Measurements from ENCODE around the gene CHSY3.

DNA sequence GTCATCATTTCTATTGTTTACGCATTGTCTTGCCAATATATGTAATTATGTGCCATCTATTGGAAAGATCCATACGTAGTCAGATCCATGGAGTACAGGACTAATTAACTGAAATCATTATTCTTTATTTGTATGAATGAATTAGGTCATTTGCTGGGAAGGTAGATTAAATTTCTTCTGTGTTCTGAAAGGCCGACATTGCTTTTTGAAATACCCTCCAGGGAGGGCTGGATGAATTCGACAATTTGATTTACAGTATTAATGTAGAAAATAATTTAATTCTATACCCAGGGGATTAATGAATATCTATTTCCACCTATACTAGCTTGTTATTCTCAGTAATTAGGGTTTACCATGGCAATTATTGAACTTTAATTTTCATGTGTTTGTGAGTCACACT, 117.6 kb downstream of the CHSY3 start:
- TF ChIP-seq, protein P1, sequence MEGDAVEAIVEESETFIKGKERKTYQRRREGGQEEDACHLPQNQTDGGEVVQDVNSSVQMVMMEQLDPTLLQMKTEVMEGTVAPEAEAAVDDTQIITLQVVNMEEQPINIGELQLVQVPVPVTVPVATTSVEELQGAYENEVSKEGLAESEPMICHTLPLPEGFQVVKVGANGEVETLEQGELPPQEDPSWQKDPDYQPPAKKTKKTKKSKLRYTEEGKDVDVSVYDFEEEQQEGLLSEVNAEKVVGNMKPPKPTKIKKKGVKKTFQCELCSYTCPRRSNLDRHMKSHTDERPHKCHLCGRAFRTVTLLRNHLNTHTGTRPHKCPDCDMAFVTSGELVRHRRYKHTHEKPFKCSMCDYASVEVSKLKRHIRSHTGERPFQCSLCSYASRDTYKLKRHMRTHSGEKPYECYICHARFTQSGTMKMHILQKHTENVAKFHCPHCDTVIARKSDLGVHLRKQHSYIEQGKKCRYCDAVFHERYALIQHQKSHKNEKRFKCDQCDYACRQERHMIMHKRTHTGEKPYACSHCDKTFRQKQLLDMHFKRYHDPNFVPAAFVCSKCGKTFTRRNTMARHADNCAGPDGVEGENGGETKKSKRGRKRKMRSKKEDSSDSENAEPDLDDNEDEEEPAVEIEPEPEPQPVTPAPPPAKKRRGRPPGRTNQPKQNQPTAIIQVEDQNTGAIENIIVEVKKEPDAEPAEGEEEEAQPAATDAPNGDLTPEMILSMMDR (IDR thresholded peaks at IDR 0.05; ENCODE audit: low read depth, low read length, missing input control) = no peak
- TF ChIP-seq FOXA1 (IDR thresholded peaks at IDR 0.05) = no peak
- TF ChIP-seq JUND (IDR thresholded peaks at IDR 0.05) = no peak
- no peak for TF ChIP-seq TAF1 (conservative IDR thresholded peaks at IDR 0.05)
- TF ChIP-seq, protein P2, sequence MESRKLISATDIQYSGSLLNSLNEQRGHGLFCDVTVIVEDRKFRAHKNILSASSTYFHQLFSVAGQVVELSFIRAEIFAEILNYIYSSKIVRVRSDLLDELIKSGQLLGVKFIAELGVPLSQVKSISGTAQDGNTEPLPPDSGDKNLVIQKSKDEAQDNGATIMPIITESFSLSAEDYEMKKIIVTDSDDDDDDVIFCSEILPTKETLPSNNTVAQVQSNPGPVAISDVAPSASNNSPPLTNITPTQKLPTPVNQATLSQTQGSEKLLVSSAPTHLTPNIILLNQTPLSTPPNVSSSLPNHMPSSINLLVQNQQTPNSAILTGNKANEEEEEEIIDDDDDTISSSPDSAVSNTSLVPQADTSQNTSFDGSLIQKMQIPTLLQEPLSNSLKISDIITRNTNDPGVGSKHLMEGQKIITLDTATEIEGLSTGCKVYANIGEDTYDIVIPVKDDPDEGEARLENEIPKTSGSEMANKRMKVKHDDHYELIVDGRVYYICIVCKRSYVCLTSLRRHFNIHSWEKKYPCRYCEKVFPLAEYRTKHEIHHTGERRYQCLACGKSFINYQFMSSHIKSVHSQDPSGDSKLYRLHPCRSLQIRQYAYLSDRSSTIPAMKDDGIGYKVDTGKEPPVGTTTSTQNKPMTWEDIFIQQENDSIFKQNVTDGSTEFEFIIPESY (IDR thresholded peaks at IDR 0.05) = no peak
- TF ChIP-seq, protein P3, sequence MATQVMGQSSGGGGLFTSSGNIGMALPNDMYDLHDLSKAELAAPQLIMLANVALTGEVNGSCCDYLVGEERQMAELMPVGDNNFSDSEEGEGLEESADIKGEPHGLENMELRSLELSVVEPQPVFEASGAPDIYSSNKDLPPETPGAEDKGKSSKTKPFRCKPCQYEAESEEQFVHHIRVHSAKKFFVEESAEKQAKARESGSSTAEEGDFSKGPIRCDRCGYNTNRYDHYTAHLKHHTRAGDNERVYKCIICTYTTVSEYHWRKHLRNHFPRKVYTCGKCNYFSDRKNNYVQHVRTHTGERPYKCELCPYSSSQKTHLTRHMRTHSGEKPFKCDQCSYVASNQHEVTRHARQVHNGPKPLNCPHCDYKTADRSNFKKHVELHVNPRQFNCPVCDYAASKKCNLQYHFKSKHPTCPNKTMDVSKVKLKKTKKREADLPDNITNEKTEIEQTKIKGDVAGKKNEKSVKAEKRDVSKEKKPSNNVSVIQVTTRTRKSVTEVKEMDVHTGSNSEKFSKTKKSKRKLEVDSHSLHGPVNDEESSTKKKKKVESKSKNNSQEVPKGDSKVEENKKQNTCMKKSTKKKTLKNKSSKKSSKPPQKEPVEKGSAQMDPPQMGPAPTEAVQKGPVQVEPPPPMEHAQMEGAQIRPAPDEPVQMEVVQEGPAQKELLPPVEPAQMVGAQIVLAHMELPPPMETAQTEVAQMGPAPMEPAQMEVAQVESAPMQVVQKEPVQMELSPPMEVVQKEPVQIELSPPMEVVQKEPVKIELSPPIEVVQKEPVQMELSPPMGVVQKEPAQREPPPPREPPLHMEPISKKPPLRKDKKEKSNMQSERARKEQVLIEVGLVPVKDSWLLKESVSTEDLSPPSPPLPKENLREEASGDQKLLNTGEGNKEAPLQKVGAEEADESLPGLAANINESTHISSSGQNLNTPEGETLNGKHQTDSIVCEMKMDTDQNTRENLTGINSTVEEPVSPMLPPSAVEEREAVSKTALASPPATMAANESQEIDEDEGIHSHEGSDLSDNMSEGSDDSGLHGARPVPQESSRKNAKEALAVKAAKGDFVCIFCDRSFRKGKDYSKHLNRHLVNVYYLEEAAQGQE (IDR thresholded peaks at IDR 0.05) = no peak
- TF ChIP-seq, protein P4, sequence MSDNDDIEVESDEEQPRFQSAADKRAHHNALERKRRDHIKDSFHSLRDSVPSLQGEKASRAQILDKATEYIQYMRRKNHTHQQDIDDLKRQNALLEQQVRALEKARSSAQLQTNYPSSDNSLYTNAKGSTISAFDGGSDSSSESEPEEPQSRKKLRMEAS (IDR thresholded peaks at IDR 0.05) = no peak
- TF ChIP-seq SP1 (IDR thresholded peaks at IDR 0.05) = no peak
- no peak for TF ChIP-seq YY1 (IDR thresholded peaks at IDR 0.05)
- TF ChIP-seq RAD21 (IDR thresholded peaks at IDR 0.05) = no peak

Data from liver (tissue), 3 donors.